Mucosa of descending colon (tissue), 3 donors: Measurements from ENCODE around the gene TST. TPM values are rescaled to one million over a fixed set of nuclear protein-coding genes. Genes with fewer than 3 reads are reported as not detected.

ENCODE experiments used
- ATAC-seq: fragments of 200-7000 bp; cut with Tn5 transposase; one replicate; pipeline ENCODE4 v1.9.1; 2020; ENCODE audit warnings: mild to moderate bottlenecking, moderate library complexity
- DNase-seq, 3 donors: peaks; one replicate each; pipeline ENCODE4 v3.0.0-alpha.2; 2020
- H3K36me3 ChIP-seq: fragments of 200-600 bp; one replicate; pipeline ENCODE4 v1.8.0; 2021; ENCODE audit warnings: low read depth, mild to moderate bottlenecking
- H3K4me1 ChIP-seq: fragments of 200-600 bp; one replicate; pipeline ENCODE4 v1.8.0; 2021; ENCODE audit warnings: low read depth, mild to moderate bottlenecking
- H3K4me3 ChIP-seq: fragments of 200-600 bp; one replicate; pipeline ENCODE4 v1.8.0; 2021; ENCODE audit warnings: mild to moderate bottlenecking
- H3K9me3 ChIP-seq: fragments of 200-600 bp; one replicate; pipeline ENCODE4 v1.8.0; 2021; ENCODE audit warnings: mild to moderate bottlenecking
- intact Hi-C, 2 donors: fragments of 100-400 bp; cut with DNase I in 1 of 2; cut with micrococcal nuclease in 1 of 2; formaldehyde crosslinking; loops; one replicate each; pipeline versions ENCODE4 v1.11.0 to v1.11.1; 2022; cut with DNase I, micrococcal nuclease
- total RNA-seq, 3 donors: library from RNA; stranded (reverse); fragmentation: NEBNext Ultra II Directional in 2 of 3; extraction: Animal tissue kit (Norgen Biotek cat#: 25700) in 2 of 3; gene quantifications; one replicate each; pipeline versions ENCODE4 v1.2.1 to v1.2.4, GENCODE V29; 2021 to 2023
- TF ChIP-seq, protein P1 (sequence below): fragments of 200-600 bp; IDR thresholded peaks from one replicate; pipeline ENCODE4 v1.8.0; 2022; ENCODE audit warnings: antibody characterized with exemption, mild to moderate bottlenecking
- donor health status: DM: no; HTN: no; CAD: no; lungs with moderate emphysema.
- donor health status: DM: no; HTN: no; CAD: no.
- donor health status: DM: no; HTN: yes; CAD: no.

TST gene
- total RNA-seq, 3 donors from 2014 or later = 170 to 494 (median 337) TPM

DNA sequence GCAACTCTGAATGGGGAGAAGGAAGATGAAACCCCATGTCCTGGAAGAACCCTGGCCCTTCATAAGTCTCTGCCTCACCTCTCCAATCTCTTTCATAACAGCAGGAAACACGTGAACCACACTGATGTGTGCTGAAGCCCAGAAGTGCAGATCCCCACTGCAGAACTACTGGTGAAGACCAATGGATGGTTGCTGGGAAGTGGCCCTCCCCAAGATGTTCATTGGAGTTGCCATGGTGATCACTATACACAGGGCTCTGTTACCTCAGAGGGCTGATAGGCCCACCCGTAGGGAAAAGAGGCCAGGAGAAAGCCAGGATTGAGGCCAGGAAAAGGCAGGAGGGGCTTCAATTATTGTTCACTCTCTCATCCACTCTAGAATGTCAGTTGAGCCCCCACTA lies 11.6 kb downstream of the TST start:
- TF ChIP-seq, protein P1, sequence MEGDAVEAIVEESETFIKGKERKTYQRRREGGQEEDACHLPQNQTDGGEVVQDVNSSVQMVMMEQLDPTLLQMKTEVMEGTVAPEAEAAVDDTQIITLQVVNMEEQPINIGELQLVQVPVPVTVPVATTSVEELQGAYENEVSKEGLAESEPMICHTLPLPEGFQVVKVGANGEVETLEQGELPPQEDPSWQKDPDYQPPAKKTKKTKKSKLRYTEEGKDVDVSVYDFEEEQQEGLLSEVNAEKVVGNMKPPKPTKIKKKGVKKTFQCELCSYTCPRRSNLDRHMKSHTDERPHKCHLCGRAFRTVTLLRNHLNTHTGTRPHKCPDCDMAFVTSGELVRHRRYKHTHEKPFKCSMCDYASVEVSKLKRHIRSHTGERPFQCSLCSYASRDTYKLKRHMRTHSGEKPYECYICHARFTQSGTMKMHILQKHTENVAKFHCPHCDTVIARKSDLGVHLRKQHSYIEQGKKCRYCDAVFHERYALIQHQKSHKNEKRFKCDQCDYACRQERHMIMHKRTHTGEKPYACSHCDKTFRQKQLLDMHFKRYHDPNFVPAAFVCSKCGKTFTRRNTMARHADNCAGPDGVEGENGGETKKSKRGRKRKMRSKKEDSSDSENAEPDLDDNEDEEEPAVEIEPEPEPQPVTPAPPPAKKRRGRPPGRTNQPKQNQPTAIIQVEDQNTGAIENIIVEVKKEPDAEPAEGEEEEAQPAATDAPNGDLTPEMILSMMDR = no peak
- intact Hi-C loops = no loop called here
- DNase-seq (no peak), ATAC-seq (no peak)
- peaks cover 14% of the 10 kb centered on the region for H3K4me1 ChIP-seq
- no peaks in the 10 kb centered on the region for H3K9me3 ChIP-seq
- no peak overlapping the region for H3K4me3 ChIP-seq
- no peaks in the 10 kb centered on the region for H3K36me3 ChIP-seq

DNA sequence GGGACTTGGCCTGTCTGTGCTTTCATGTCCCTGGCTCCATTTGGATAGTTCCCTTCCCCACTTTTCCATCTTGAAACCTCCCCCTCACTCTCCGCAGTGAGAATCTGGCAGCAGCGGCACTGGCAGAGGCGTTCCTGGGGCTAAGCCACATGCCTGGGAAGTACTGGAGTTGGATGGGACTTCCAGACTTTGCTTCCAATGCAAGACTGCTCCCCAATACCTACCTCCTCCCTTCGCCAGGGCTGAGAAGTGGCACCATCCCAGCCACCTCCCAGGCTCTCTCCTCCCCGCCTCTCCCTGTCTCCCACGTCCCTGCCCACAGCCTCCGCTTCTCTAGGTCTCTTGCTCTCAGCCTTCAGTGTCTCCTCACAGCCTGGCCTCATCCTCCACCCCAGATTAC lies 16.6 kb downstream of the TST start:
- DNase-seq (no peak), ATAC-seq (no peak)
- Histone ChIP-seq H3K4me1 (no peaks in the 10 kb centered on the region), H3K9me3 (no peaks in the 10 kb centered on the region), H3K4me3 (no peak overlapping the region), H3K36me3 (no peaks in the 10 kb centered on the region)
- TF ChIP-seq, protein P1 = no peak
- intact Hi-C loops = no loop called here

DNA sequence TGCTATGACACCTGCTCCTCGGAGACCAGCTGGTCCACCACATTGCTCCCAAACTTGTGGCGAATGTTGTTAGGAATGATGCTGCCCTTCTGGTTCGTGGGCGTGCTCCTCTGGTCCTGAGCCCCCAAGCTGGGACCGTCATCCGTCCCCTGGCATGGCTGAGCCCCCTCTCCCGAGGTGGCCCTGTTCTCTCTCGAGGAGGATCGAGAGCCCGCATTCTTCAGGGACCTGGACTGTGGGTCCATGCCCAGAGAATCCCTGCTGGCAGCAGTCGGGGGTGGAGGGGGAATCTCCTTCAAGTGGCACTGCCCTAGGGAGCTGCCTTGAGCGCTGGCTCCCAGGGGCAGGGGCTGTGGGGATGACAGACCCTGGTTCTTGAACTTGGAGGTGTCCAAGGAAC lies 17.4 kb downstream of the TST start:
- ATAC-seq = no peak
- Histone ChIP-seq H3K9me3 (no peaks in the 10 kb centered on the region), H3K4me1 (no peaks in the 10 kb centered on the region), H3K4me3 (no peak overlapping the region), H3K36me3 (no peaks in the 10 kb centered on the region)
- intact Hi-C loops = no loop called here
- DNase-seq = no peak
- TF ChIP-seq, protein P1 = no peak

DNA sequence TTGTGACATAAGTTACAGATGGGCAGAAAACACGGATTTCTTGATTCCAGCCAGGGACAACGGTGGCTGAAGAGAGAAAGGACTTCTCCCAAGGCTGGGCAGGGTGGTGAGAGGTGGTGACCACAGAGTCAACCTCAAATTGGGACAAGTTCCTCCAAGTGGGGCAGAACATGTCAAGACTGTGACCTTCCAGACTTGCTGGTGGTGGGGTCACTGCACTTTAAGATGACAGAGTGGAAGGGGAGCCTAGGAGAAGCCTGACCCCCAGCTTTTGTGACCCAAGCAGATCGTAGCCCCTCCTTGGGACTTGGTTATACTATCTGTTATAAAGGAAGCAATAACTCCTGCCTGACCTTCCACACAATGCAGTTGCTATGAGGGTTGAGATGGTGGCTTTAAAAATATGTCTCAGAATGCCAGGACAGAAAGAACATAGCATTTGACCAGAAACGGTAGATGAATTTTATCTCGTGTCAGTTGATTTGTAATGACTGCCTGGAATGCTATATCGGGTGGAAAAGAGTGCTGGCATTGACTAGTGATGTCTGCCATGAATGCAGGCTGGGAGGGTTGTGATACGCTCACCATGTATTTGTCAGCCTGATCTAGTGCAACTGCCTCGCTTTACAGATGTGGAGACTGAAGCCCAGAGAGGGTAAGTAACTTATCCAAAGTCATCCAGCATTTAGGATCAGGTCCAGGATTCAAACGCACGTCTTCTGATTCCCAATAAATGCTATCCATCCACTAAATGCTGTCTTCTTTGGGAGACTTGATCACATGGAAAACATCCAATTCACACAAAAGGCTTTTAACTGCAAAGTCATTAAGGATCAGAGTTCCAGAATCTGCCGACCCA lies 18.3 kb downstream of the TST start:
- no peaks in the 10 kb centered on the region for H3K4me1 ChIP-seq
- no peak overlapping the region for H3K4me3 ChIP-seq
- intact Hi-C loops = no loop called here
- TF ChIP-seq, protein P1 = no peak
- no peak for ATAC-seq
- H3K9me3 ChIP-seq = no peaks in the 10 kb centered on the region
- no peaks in the 10 kb centered on the region for H3K36me3 ChIP-seq
- DNase-seq = no peak

DNA sequence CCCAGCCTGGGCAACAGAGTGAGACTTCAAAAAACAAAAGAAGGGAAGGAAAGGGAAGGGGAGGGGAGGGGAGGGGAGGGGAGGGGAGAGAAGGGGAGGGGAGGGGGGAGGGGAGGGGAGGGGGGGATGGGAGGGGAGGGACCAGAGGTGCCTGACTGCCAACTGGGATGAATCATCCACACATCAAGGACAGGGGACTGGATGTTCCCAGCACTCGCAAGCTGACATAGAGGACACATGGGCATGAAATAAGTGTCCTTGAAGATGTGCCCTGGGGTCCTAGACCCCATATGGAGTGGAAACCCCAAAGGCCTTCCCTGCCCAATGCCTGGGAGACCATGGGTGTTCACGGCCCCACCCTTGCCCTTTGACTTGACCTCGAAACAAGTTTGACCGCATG lies 19.8 kb downstream of the TST start:
- TF ChIP-seq, protein P1 = no peak
- intact Hi-C loops = no loop called here
- ATAC-seq (peak; percentile 43), DNase-seq (no peak)
- no peaks in the 10 kb centered on the region for H3K4me1 ChIP-seq
- H3K4me3 ChIP-seq = no peak overlapping the region
- H3K36me3 ChIP-seq = no peaks in the 10 kb centered on the region
- H3K9me3 ChIP-seq = no peaks in the 10 kb centered on the region
